Mucosa of rectum (tissue), 2 donors: Measurements from ENCODE around the gene SRBD1.

ENCODE experiments used
- H3K27ac ChIP-seq, 2 donors: one replicate each; pipeline ENCODE4 v1.7.0; 2013; ENCODE audit warnings: inconsistent platforms in 2 of 2, low read depth in 2 of 2, low read length in 2 of 2
- H3K27me3 ChIP-seq, 2 donors: one replicate each; pipeline ENCODE4 v1.7.0; 2013; ENCODE audit warnings: low read length in 2 of 2; ENCODE audit not compliant: control insufficient read depth in 2 of 2, insufficient read depth in 2 of 2
- H3K36me3 ChIP-seq, 2 donors: one replicate each; pipeline ENCODE4 v1.7.0; 2013; ENCODE audit warnings: low read length in 2 of 2; ENCODE audit not compliant: control insufficient read depth in 2 of 2, insufficient read depth in 2 of 2
- H3K4me1 ChIP-seq, 2 donors: one replicate each; pipeline ENCODE4 v1.7.0; 2013; ENCODE audit warnings: low read length in 2 of 2, mild to moderate bottlenecking in 1 of 2; ENCODE audit not compliant: control insufficient read depth in 2 of 2, insufficient read depth in 2 of 2
- H3K4me3 ChIP-seq, 2 donors: one replicate each; pipeline ENCODE4 v1.7.0; 2013; ENCODE audit warnings: low read length in 2 of 2
- H3K9ac ChIP-seq, 2 donors: one replicate each; pipeline ENCODE4 v1.7.0; 2013; ENCODE audit warnings: low read length in 2 of 2, low read depth in 1 of 2, mild to moderate bottlenecking in 1 of 2
- H3K9me3 ChIP-seq, 2 donors: one replicate each; pipeline ENCODE4 v1.7.0; 2013; ENCODE audit warnings: low read length in 2 of 2; ENCODE audit not compliant: control insufficient read depth in 2 of 2
- donor health status: healthy.
- donor health status: Normal muscosa, but diverticular disease.

Gene SRBD1

DNA sequence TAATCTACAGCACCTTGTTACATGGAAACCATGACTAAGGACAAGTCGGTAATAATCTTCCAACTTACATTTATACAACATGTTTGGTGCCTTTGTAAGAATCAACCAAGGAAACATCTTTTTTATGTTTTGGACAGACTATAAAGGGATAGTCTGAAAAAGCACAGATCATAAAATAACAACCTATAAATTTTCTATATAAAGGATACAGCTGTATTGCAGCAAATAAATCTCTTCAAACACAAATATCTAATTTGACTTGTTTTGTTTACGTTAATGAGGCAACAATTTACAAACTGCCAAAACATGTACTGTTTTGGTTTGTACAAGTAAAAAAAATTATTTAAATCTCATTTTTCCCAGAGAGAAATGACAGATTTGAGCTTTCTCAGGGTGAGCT is 92.5 kb downstream of the SRBD1 start:
- Histone ChIP-seq H3K36me3 (no peaks in the 10 kb centered on the region), H3K27ac (no peak overlapping the region), H3K4me3 (no peak overlapping the region), H3K9me3 (no peaks in the 10 kb centered on the region), H3K27me3 (no peaks in the 10 kb centered on the region), H3K9ac (no peak overlapping the region), H3K4me1 (no peaks in the 10 kb centered on the region)

DNA sequence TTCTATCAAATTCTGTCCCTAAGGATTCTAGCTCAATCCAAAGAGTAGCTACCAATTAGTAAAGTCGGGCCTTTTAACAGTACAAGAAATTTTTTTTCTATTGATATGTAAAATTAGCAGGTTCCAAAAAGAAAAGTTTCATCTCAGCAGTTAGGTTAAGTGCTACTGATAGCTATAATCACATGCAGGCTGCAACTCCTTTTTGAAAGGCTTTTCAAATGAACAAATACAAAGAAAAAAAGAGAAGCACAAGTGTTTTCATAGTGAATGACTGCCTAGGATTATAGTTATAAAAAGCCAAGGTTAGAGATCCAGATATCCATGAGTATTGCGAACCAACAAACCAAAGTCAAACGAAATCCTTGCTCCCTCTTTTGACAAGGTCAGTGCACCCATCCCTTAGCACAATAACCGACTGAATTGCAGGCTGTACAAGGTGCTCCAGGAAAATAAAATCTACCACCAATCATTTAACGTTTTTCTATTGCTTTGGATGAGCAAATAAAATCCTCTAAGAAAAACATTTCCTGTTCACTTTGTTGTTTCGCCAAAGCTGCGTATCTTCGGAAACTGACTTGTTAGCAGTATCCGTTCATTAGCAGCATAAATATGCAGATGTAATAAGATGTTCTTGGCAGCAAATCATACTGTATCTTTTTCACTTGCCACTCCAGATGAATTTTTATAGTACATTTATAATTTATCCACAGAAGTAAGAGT is 100.2 kb downstream of the SRBD1 start:
- Histone ChIP-seq H3K36me3 (peaks cover 0 to 2% of the 10 kb centered on the region in 2 donors), H3K27ac (no peak overlapping the region), H3K4me1 (no peaks in the 10 kb centered on the region), H3K4me3 (no peak overlapping the region), H3K9ac (no peak overlapping the region), H3K9me3 (no peaks in the 10 kb centered on the region), H3K27me3 (no peaks in the 10 kb centered on the region)

DNA sequence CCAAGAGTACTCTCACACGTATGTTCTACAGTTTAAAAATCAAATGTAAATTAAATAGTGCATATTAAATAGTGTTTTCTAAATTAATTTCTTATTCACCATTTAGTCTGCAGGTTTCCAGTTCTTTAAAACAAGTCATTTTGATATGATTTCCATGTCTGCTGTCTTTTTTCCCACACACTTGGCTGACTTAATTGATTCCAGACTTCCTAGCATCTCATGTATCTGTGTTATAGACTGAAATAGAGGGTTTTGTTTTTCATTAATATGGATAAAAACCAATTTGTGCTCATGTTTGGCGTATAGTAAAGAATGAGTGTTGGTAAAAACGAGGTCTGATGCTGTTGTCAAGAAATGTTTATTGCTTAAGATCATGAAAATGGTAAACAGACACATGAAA is 104.3 kb downstream of the SRBD1 start:
- Histone ChIP-seq H3K9me3 (no peaks in the 10 kb centered on the region), H3K27ac (no peak overlapping the region)

DNA sequence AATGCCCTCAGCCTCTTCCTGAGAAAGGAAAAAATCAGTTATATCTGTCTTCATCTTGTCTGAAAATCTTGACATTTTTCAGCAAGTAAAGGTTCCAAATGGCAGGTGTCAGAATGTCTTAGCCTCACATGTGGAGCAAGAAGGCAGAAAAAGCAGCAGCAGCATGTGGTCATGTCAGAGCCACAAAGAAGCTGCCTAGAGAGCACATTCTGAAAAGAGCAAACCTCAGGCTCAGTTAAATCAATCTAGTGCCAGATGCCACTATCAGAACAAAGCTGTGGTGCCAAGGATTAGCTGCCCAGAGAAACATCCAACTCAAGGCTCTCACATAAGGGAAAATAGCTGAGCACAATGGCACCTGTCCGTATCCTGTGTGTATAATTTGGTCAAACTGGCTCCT is 105.9 kb downstream of the SRBD1 start:
- no peaks in the 10 kb centered on the region for H3K4me1 ChIP-seq
- H3K9ac ChIP-seq, result no peak overlapping the region

More for the DNA sequence above, 104.3 kb downstream of the SRBD1 start:
- H3K27me3 ChIP-seq, result no peaks in the 10 kb centered on the region
- H3K36me3 ChIP-seq, result peaks cover 0 to 2% of the 10 kb centered on the region in 2 donors
- H3K4me1 ChIP-seq, result no peaks in the 10 kb centered on the region
- H3K9ac ChIP-seq, result no peak overlapping the region
- no peak overlapping the region for H3K4me3 ChIP-seq

DNA sequence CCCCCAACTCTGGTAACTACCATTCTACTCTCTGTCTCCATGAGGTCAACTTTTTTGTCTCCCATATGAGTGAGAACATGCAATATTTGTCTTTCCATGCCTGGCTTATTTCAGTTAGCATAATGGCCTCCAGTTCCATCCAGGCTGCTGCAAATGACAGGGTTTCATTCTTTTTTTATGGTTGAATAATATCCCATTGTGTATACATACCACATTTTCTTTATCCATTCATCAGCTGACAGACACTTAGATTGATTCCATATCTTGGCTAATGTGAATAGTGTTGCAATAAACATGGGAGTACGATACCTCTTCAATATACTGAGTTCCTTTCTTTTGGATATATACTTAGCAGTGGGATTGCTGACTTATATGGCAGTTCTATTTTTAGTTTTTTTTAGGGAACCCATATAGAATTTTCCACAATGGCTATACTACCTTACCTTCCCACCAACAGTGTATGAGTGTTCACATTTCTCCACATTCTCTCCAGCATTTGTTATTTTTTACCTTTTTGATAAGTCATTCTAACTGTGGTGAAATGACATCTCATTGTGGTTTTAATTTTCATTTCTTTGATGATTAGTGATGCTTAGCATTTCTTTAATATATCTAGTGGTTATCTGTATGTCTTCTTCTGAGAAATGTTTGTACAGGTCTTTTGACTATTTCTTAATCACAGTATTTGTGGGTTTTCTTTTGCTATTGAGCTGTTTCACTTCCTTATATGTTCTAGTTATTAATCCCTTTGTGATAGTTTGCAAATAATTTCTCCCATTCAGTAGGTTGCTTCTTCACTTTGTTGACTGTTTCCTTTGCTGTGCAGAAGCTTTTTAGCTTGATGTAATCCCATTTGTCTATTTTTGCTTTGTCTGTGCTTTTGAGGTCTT is 112.2 kb downstream of the SRBD1 start:
- Histone ChIP-seq H3K27ac (no peak overlapping the region), H3K36me3 (no peaks in the 10 kb centered on the region), H3K4me3 (no peak overlapping the region), H3K4me1 (no peaks in the 10 kb centered on the region), H3K9ac (no peak overlapping the region), H3K27me3 (no peaks in the 10 kb centered on the region), H3K9me3 (no peaks in the 10 kb centered on the region)

More for the DNA sequence above, 105.9 kb downstream of the SRBD1 start:
- no peaks in the 10 kb centered on the region for H3K9me3 ChIP-seq
- no peaks in the 10 kb centered on the region for H3K36me3 ChIP-seq
- no peak overlapping the region for H3K4me3 ChIP-seq
- no peaks in the 10 kb centered on the region for H3K27me3 ChIP-seq
- H3K27ac ChIP-seq, result no peak overlapping the region

DNA sequence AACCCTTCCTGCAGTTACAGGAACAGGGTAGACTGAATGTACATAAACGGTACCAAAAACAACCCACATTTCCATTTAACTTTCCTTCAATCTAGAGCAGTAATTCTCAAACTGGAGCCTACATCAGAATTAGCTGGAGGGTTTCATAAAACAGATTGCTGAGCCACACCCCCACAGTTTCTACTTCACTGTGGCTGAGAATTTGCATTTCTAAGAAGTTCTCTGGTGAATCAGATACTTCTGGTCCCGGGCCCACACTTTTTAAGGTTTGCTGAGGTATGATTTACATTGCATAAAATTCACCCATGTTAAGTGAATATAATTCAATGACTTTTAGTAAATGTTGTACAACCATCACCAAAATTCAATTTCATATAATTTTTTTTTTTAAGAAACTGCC is 113.7 kb downstream of the SRBD1 start:
- no peak overlapping the region for H3K27ac ChIP-seq
- H3K9ac ChIP-seq, result no peak overlapping the region
- no peak overlapping the region for H3K4me3 ChIP-seq
- H3K4me1 ChIP-seq, result no peaks in the 10 kb centered on the region
- no peaks in the 10 kb centered on the region for H3K27me3 ChIP-seq
- no peaks in the 10 kb centered on the region for H3K36me3 ChIP-seq
- H3K9me3 ChIP-seq, result no peaks in the 10 kb centered on the region

DNA sequence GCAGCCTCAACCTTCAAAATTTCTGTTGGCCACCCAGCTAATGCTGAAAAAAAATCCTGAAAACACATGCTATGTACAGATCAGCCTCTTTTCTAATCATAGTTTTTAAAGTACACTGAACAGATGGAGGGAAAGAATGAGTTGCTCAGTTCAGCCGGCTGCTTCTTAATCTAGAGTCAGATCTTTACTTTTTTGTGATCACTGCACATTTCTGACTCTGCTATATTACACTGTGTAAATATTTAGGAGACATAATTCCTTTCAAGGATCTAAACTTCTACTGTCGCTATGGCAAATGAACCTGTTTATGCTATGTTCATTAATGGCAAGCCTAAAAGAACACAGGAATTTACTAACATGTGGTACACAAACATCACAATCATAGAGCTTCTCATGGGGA is 114.2 kb downstream of the SRBD1 start:
- H3K4me3 ChIP-seq, result no peak overlapping the region
- H3K9me3 ChIP-seq, result no peaks in the 10 kb centered on the region
- no peaks in the 10 kb centered on the region for H3K36me3 ChIP-seq
- H3K27ac ChIP-seq, result no peak overlapping the region
- H3K9ac ChIP-seq, result no peak overlapping the region
- no peaks in the 10 kb centered on the region for H3K27me3 ChIP-seq
- H3K4me1 ChIP-seq, result no peaks in the 10 kb centered on the region

DNA sequence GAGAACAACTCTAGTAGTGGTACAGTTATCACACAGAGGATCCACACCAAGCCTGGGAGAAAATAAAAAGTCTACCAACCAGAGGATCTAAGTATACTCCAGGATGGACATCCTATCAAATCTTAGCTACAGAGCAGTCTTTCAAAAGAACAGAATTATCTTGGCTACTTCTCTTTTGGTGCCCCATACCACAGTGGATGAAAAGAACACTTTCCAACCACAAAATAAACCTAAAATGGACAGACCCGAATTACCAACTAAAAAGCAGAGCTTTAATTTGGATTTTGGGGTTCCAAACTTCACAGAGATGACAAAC is 116.1 kb downstream of the SRBD1 start:
- no peak overlapping the region for H3K27ac ChIP-seq
- H3K4me3 ChIP-seq, result no peak overlapping the region
- H3K4me1 ChIP-seq, result no peaks in the 10 kb centered on the region
- no peak overlapping the region for H3K9ac ChIP-seq
- H3K27me3 ChIP-seq, result no peaks in the 10 kb centered on the region
- H3K9me3 ChIP-seq, result no peaks in the 10 kb centered on the region
- no peaks in the 10 kb centered on the region for H3K36me3 ChIP-seq

DNA sequence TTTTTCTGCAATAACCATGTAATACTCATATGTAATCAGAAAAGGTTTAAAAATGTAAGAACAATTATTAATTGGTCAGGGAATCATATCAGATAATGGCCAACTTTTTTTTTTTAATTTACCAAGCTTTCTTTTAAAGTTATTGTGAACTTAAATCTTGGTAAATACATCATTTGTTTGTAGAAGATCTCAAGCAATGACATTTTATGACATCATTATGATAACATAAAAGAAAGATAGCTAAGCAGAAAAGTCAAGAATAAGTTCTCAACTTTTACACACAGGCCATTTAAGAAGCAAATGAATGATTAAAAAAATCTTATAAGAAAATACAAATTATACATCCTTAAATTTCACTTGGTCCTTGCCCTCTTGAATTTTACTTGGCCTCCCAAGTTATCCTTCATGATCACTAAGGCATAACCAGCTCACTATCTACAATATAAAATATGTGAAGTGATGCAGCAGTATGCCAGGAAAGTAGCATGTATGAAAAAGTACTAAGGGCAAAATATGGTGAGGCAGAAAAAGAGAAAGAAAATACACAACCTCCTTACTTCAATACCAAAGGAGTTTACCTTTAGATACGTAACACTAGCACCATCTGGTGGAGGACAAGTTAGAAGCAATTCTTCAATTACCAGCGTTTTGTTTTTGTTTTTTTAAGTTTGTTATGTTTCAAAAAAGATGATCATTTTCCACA is 116.6 kb downstream of the SRBD1 start:
- no peak overlapping the region for H3K4me3 ChIP-seq
- no peaks in the 10 kb centered on the region for H3K27me3 ChIP-seq
- H3K9me3 ChIP-seq, result no peaks in the 10 kb centered on the region
- no peaks in the 10 kb centered on the region for H3K4me1 ChIP-seq
- no peak overlapping the region for H3K27ac ChIP-seq
- no peaks in the 10 kb centered on the region for H3K36me3 ChIP-seq
- no peak overlapping the region for H3K9ac ChIP-seq

DNA sequence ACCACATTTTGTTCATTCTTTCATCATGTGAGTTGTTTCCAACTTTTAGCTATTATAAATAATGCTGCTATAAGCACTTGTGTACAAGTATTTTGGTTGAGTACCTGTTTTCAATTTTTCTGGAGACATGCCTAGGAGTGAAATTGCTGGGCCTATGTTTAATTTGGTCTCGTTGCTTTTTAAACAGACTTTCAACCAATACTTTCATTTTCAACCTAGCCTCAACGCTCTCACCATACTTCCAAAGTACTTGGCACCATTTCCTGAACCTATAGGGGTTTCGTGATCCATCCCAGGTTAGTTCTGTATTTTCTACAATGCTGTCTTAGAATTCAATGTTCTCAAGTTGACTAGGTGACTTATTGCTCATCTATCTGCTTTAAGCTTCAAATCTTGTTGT is 126.1 kb downstream of the SRBD1 start:
- H3K4me1 ChIP-seq, result no peaks in the 10 kb centered on the region
- no peaks in the 10 kb centered on the region for H3K36me3 ChIP-seq
- H3K9me3 ChIP-seq, result no peaks in the 10 kb centered on the region
- no peak overlapping the region for H3K27ac ChIP-seq
- H3K27me3 ChIP-seq, result no peaks in the 10 kb centered on the region
- H3K4me3 ChIP-seq, result no peak overlapping the region
- H3K9ac ChIP-seq, result no peak overlapping the region
